ENCODE data around the gene ESRRA. TPM values are rescaled to one million over a fixed set of nuclear protein-coding genes. Genes with fewer than 3 reads are reported as not detected.
A peak's percentile ranks its signal among the peaks of the same experiment; 100 is the strongest.

The ESRRA gene
- total and polyA plus RNA-seq, 2 of the 13 experiments (the other 11 are each of a cell fraction or from before 2014, with no cell fraction given) = 18.1 to 36.3 TPM

DNA sequence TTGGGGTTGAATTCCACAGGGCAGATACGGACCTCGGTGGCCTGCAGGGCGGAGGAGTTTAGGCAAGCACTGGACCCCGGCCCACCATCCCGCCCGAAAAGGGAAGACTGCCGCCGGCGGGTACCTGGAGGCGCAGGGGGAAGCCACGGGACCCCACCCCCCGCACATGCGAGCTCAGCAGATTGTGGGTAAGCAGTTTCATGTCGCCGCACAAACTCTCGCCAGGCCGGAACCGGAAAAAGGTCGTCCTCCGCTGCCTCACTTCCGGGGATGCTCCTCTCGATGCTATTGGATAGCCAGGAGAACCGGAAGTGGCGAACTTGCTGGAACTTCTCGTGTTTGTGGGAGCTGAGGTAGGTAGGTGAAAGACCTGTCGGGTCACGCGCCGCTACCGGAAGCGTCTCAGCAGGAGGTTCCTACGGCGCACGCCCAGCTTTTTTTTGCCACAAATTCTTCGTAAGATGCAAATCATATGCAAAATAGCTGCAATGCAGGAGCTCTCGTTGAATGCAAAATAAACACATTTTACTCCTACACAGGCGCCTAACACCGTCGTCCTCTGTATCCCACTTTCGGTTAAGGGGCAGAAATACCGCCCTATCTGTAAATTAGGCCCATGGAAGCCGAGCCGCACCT lies 12.1 kb downstream of the ESRRA start, which contains the start of gene TRMT112 (continued):
- TF ChIP-seq, protein P1, sequence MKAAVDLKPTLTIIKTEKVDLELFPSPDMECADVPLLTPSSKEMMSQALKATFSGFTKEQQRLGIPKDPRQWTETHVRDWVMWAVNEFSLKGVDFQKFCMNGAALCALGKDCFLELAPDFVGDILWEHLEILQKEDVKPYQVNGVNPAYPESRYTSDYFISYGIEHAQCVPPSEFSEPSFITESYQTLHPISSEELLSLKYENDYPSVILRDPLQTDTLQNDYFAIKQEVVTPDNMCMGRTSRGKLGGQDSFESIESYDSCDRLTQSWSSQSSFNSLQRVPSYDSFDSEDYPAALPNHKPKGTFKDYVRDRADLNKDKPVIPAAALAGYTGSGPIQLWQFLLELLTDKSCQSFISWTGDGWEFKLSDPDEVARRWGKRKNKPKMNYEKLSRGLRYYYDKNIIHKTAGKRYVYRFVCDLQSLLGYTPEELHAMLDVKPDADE (CRISPR knock-in tag; IDR thresholded peaks at IDR 0.05) = no peak
- peak; percentile 77; the same call in 1 of the 2 replicates for TF ChIP-seq ZNF430 (CRISPR knock-in tag; IDR thresholded peaks at IDR 0.05)
- no peak for TF ChIP-seq SCMH1 (CRISPR knock-in tag; IDR thresholded peaks at IDR 0.05; ENCODE audit: borderline replicate concordance)
- no peak for TF ChIP-seq TBX3 (IDR thresholded peaks at IDR 0.05; ENCODE audit: borderline replicate concordance)
- TF ChIP-seq NBN (conservative IDR thresholded peaks at IDR 0.05) = no peak
- no peak; the same call in 1 of the 2 replicates for TF ChIP-seq RAD21 (CRISPR knock-in tag; IDR thresholded peaks at IDR 0.05)
- TF ChIP-seq EP300 (IDR thresholded peaks at IDR 0.05; ENCODE audit: low read depth in 2 of 2, low read length in 2 of 2) = 0 out of 4 replicates have a peak, but pooled peaks have one; percentile 5 to 15
- no peak for TF ChIP-seq EP300 (CRISPR knock-in tag; IDR thresholded peaks at IDR 0.05; ENCODE audit: borderline replicate concordance)
- TF ChIP-seq ZNF24 (IDR thresholded peaks at IDR 0.05) = no peak
- no peak for TF ChIP-seq ZSCAN22 (CRISPR knock-in tag; IDR thresholded peaks at IDR 0.05)
- TF ChIP-seq ZFP41 (CRISPR knock-in tag; IDR thresholded peaks at IDR 0.05; ENCODE audit: borderline replicate concordance) = no peak
- TF ChIP-seq ZNF3 (CRISPR knock-in tag; IDR thresholded peaks at IDR 0.05) = no peak
- TF ChIP-seq ARNTL (CRISPR knock-in tag; IDR thresholded peaks at IDR 0.05) = no peak; the same call in 1 of the 2 replicates
- peak; percentile 64 for TF ChIP-seq PHF8 (CRISPR knock-in tag; IDR thresholded peaks at IDR 0.05)
- peak; percentile 93 for TF ChIP-seq CREM (IDR thresholded peaks at IDR 0.05)
- TF ChIP-seq CREM (CRISPR knock-in tag; IDR thresholded peaks at IDR 0.05) = no peak
- no peak for TF ChIP-seq ZNF20 (CRISPR knock-in tag; IDR thresholded peaks at IDR 0.05)
- TF ChIP-seq, protein P2, sequence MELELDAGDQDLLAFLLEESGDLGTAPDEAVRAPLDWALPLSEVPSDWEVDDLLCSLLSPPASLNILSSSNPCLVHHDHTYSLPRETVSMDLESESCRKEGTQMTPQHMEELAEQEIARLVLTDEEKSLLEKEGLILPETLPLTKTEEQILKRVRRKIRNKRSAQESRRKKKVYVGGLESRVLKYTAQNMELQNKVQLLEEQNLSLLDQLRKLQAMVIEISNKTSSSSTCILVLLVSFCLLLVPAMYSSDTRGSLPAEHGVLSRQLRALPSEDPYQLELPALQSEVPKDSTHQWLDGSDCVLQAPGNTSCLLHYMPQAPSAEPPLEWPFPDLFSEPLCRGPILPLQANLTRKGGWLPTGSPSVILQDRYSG (CRISPR knock-in tag; IDR thresholded peaks at IDR 0.05) = no peak
- TF ChIP-seq ZNF549 (CRISPR knock-in tag; IDR thresholded peaks at IDR 0.05) = no peak
- TF ChIP-seq ZNF674 (CRISPR knock-in tag; IDR thresholded peaks at IDR 0.05; ENCODE audit: low read depth) = 0 out of 2 replicates have a peak, but pooled peaks have one; percentile 19
- TF ChIP-seq NCOA5 (CRISPR knock-in tag; IDR thresholded peaks at IDR 0.05) = no peak
- 0 out of 2 replicates have a peak, but pooled peaks have one; percentile 54 for TF ChIP-seq ELF3 (CRISPR knock-in tag; IDR thresholded peaks at IDR 0.05)
- no peak for TF ChIP-seq MIER2 (CRISPR knock-in tag; IDR thresholded peaks at IDR 0.05)
- TF ChIP-seq, protein P3, sequence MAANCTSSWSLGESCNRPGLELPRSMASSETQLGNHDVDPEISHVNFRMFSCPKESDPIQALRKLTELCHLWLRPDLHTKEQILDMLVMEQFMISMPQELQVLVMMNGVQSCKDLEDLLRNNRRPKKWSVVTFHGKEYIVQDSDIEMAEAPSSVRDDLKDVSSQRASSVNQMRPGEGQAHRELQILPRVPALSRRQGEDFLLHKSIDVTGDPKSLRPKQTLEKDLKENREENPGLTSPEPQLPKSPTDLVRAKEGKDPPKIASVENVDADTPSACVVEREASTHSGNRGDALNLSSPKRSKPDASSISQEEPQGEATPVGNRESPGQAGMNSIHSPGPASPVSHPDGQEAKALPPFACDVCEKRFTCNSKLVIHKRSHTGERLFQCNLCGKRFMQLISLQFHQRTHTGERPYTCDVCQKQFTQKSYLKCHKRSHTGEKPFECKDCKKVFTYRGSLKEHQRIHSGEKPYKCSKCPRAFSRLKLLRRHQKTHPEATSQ (CRISPR knock-in tag; IDR thresholded peaks at IDR 0.05; ENCODE audit: borderline replicate concordance) = no peak
- TF ChIP-seq GFI1 (CRISPR knock-in tag; IDR thresholded peaks at IDR 0.05; ENCODE audit: borderline replicate concordance) = no peak
- TF ChIP-seq SNAI1 (CRISPR knock-in tag; IDR thresholded peaks at IDR 0.05; ENCODE audit: borderline replicate concordance) = no peak
- TF ChIP-seq ZNF143 (CRISPR knock-in tag; IDR thresholded peaks at IDR 0.05) = peak; percentile 75
- no peak for TF ChIP-seq ZNF367 (CRISPR knock-in tag; IDR thresholded peaks at IDR 0.05; ENCODE audit: borderline replicate concordance)
- TF ChIP-seq MED13 (CRISPR knock-in tag; IDR thresholded peaks at IDR 0.05) = peak; percentile 81; the same call in 1 of the 2 replicates
- no peak for TF ChIP-seq RCOR2 (CRISPR knock-in tag; IDR thresholded peaks at IDR 0.05)
- TF ChIP-seq NAIF1 (CRISPR knock-in tag; IDR thresholded peaks at IDR 0.05; ENCODE audit: borderline replicate concordance) = no peak; the same call in 1 of the 2 replicates
